GM12892 (cell line): ENCODE data around the gene VAV3.

ENCODE experiments used
- POLR2AphosphoS5 ChIP-seq: IDR thresholded peaks from 2 replicates; pipeline ENCODE4 v1.6.1; 2011; ENCODE audit warnings: low read depth, low read length, control low read depth
- TAF1 ChIP-seq: IDR thresholded peaks from 2 replicates; pipeline ENCODE4 v1.6.1; 2011; ENCODE audit warnings: low read depth, mild to moderate bottlenecking, control low read depth, low read length, borderline replicate concordance

GRCh38 chr1:107679411-107679953, 285.5 kb downstream of the VAV3 start:
- no peak for TF ChIP-seq POLR2AphosphoS5
- TF ChIP-seq TAF1: no peak
